IMR-90 (cell line): ENCODE measurements around the gene C10orf62. TPM values are rescaled to one million over a fixed set of nuclear protein-coding genes. Genes with fewer than 3 reads are reported as not detected.

Source experiments
- ATAC-seq: fragments of 200-7000 bp; cut with Tn5 transposase; 2 replicates; pipeline ENCODE4 v1.9.1; 2020; ENCODE audit warnings: low read depth, mild to moderate bottlenecking, moderate library complexity
- BruUV-seq: library from RNA; stranded (reverse); fragments of 400-500 nt; replicated peaks from 2 replicates; lab custom pipeline; 2021; lab: Mats Ljungman, UMichigan
- CTCF ChIA-PET: fragments of 300-600 bp; formaldehyde crosslinking; extraction: SDS; loops from one replicate; lab custom pipeline; 2021; ENCODE audit warnings: antibody characterized with exemption; lab: Yijun Ruan, JAX
- POLR2A ChIA-PET: fragments of 300-600 bp; sonication (Branson Sonifier 250); formaldehyde crosslinking; loops from one replicate; lab custom pipeline; 2022; ENCODE audit warnings: antibody characterized with exemption; ENCODE audit not compliant: unreplicated experiment; lab: Charles Lee
- DNase-seq: peaks from one replicate; pipeline ENCODE4 v3.0.0; 2013
- H2AFZ ChIP-seq: replicated peaks from 2 replicates; pipeline ENCODE3; 2013; ENCODE audit warnings: low read length, mild to moderate bottlenecking; ENCODE audit not compliant: poor library complexity
- H2AK5ac ChIP-seq: 2 replicates; pipeline ENCODE4 v1.6.1; 2013; ENCODE audit warnings: low read depth, low read length, inconsistent platforms
- H2AK9ac ChIP-seq: replicated peaks from 2 replicates; pipeline ENCODE3; 2013; ENCODE audit warnings: mild to moderate bottlenecking, low read depth, low read length, moderate library complexity; ENCODE audit not compliant: poor library complexity
- H2BK120ac ChIP-seq: 2 replicates; pipeline ENCODE4 v1.6.1; 2013; ENCODE audit warnings: low read depth, low read length, inconsistent platforms
- H2BK15ac ChIP-seq: 3 replicates; pipeline ENCODE4 v1.6.1; 2013; ENCODE audit warnings: low read depth, low read length, inconsistent platforms
- H2BK20ac ChIP-seq: 2 replicates; pipeline ENCODE4 v1.6.1; 2013; ENCODE audit warnings: low read depth, mild to moderate bottlenecking, inconsistent platforms, low read length, moderate library complexity
- H2BK5ac ChIP-seq: 2 replicates; pipeline ENCODE4 v1.6.1; 2013; ENCODE audit warnings: mild to moderate bottlenecking, low read depth, low read length, inconsistent platforms; ENCODE audit not compliant: poor library complexity, severe bottlenecking
- H3K14ac ChIP-seq: replicated peaks from 2 replicates; pipeline ENCODE4 v1.6.1; 2013; ENCODE audit warnings: low read depth, low read length, inconsistent platforms
- H3K18ac ChIP-seq: 2 replicates; pipeline ENCODE4 v1.6.1; 2013; ENCODE audit warnings: low read depth, low read length, control low read depth
- H3K23ac ChIP-seq: 2 replicates; pipeline ENCODE4 v1.6.1; 2013; ENCODE audit warnings: low read depth, low read length, inconsistent platforms
- H3K27ac ChIP-seq: 2 replicates; pipeline ENCODE4 v1.5.1; 2013; ENCODE audit warnings: mild to moderate bottlenecking, control low read depth, low read length; ENCODE audit not compliant: insufficient read depth
- H3K27me3 ChIP-seq: 2 replicates; pipeline ENCODE4 v1.6.1; 2013; ENCODE audit warnings: low read length; ENCODE audit not compliant: control insufficient read depth, insufficient read depth
- H3K36me3 ChIP-seq: 2 replicates; pipeline ENCODE4 v1.6.1; 2013; ENCODE audit warnings: low read length, mixed read lengths; ENCODE audit not compliant: control insufficient read depth, insufficient read depth
- H3K4ac ChIP-seq: 2 replicates; pipeline ENCODE4 v1.6.1; 2013; ENCODE audit warnings: low read depth, low read length, inconsistent platforms
- H3K4me1 ChIP-seq: 2 replicates; pipeline ENCODE4 v1.6.1; 2013; ENCODE audit warnings: low read length, mixed read lengths; ENCODE audit not compliant: control insufficient read depth, insufficient read depth
- H3K4me2 ChIP-seq: 2 replicates; pipeline ENCODE4 v1.6.1; 2013; ENCODE audit warnings: low read depth, mild to moderate bottlenecking, control low read depth, low read length, moderate library complexity
- H3K4me3 ChIP-seq: 2 replicates; pipeline ENCODE4 v1.5.1; 2013; ENCODE audit warnings: low read depth, mild to moderate bottlenecking, control low read depth, low read length, moderate library complexity; ENCODE audit not compliant: insufficient read depth
- H3K56ac ChIP-seq: 2 replicates; pipeline ENCODE4 v1.6.1; 2013; ENCODE audit warnings: low read length, inconsistent platforms; ENCODE audit not compliant: insufficient read depth; ENCODE audit errors: extremely low read depth
- H3K79me1 ChIP-seq, 2 experiments: 2 replicates each; pipeline ENCODE4 v1.6.1; 2013; ENCODE audit warnings: low read length in 2 of 2, inconsistent platforms in 1 of 2, low read depth in 1 of 2
- H3K9ac ChIP-seq: 2 replicates; pipeline ENCODE4 v1.6.1; 2013; ENCODE audit warnings: low read depth, low read length, control low read depth
- H3K9me1 ChIP-seq: 2 replicates; pipeline ENCODE4 v1.6.1; 2013; ENCODE audit warnings: low read length, inconsistent platforms; ENCODE audit not compliant: insufficient read depth
- H3K9me3 ChIP-seq: 2 replicates; pipeline ENCODE4 v1.6.1; 2013; ENCODE audit warnings: low read length; ENCODE audit not compliant: control insufficient read depth, insufficient read depth
- H4K20me1 ChIP-seq: 2 replicates; pipeline ENCODE4 v1.6.1; 2013; ENCODE audit warnings: low read length, inconsistent platforms; ENCODE audit not compliant: insufficient read depth
- H4K5ac ChIP-seq: 2 replicates; pipeline ENCODE4 v1.6.1; 2013; ENCODE audit warnings: mild to moderate bottlenecking, low read depth, low read length, control low read depth
- H4K8ac ChIP-seq, 2 experiments: 2 replicates each; pipeline ENCODE4 v1.6.1; 2013; ENCODE audit warnings: low read depth in 2 of 2, low read length in 2 of 2, control low read depth in 1 of 2, inconsistent platforms in 1 of 2
- H4K91ac ChIP-seq: 2 replicates; pipeline ENCODE4 v1.6.1; 2013; ENCODE audit warnings: low read depth, low read length, inconsistent platforms; ENCODE audit not compliant: insufficient read depth
- BHLHE40 ChIP-seq: fragments of 150-350 bp; IDR thresholded peaks from 2 replicates; pipeline ENCODE4 v1.6.1; 2016; ENCODE audit warnings: mild to moderate bottlenecking, low read depth, low read length
- CEBPB ChIP-seq: IDR thresholded peaks from 2 replicates; pipeline ENCODE4 v1.6.1; 2012; ENCODE audit warnings: low read depth, low read length, improper control_type of control experiment
- CHD1 ChIP-seq: IDR thresholded peaks from 2 replicates; pipeline ENCODE4 v1.6.1; 2012; ENCODE audit warnings: low read depth, low read length, improper control_type of control experiment
- FOS ChIP-seq: fragments of 150-350 bp; IDR thresholded peaks from 2 replicates; pipeline ENCODE4 v1.6.1; 2016; ENCODE audit warnings: low read depth, low read length
- MAFK ChIP-seq: IDR thresholded peaks from 2 replicates; pipeline ENCODE4 v1.6.1; 2012; ENCODE audit warnings: low read depth, low read length, improper control_type of control experiment
- MAZ ChIP-seq: IDR thresholded peaks from 2 replicates; pipeline ENCODE4 v1.6.1; 2012; ENCODE audit warnings: low read depth, mild to moderate bottlenecking, low read length, improper control_type of control experiment, moderate library complexity, borderline replicate concordance
- MXI1 ChIP-seq: IDR thresholded peaks from 2 replicates; pipeline ENCODE4 v1.6.1; 2012; ENCODE audit warnings: low read depth, mild to moderate bottlenecking, low read length, moderate library complexity, borderline replicate concordance
- NFE2L2 ChIP-seq: fragments of 150-350 bp; IDR thresholded peaks from 2 replicates; pipeline ENCODE4 v1.6.1; 2016; ENCODE audit warnings: low read depth, mild to moderate bottlenecking, low read length
- POLR2A ChIP-seq: IDR thresholded peaks from 2 replicates; pipeline ENCODE4 v1.6.1; 2012; ENCODE audit warnings: mild to moderate bottlenecking, low read depth, low read length
- RAD21 ChIP-seq: IDR thresholded peaks from 2 replicates; pipeline ENCODE4 v1.6.1; 2012; ENCODE audit warnings: low read length, improper control_type of control experiment
- RCOR1 ChIP-seq: IDR thresholded peaks from 2 replicates; pipeline ENCODE4 v1.6.1; 2012; ENCODE audit warnings: mild to moderate bottlenecking, low read length, improper control_type of control experiment; ENCODE audit not compliant: insufficient replicate concordance
- RFX5 ChIP-seq: IDR thresholded peaks from 2 replicates; pipeline ENCODE4 v1.8.0; 2012; ENCODE audit warnings: low read depth, mild to moderate bottlenecking, low read length, moderate library complexity
- SMC3 ChIP-seq: fragments of 150-350 bp; IDR thresholded peaks from 2 replicates; pipeline ENCODE4 v1.6.1; 2016; ENCODE audit warnings: low read depth, mild to moderate bottlenecking, antibody characterized with exemption, low read length, moderate library complexity
- WGBS, 2 experiments: methylation state at CpG; one replicate each; pipeline versions ENCODE4 v1.1.5 to v1.1.7; 2013; ENCODE audit warnings: missing lambda C conversion rate in 2 of 2; ENCODE audit not compliant: insufficient read length in 1 of 2; ENCODE audit errors: extremely low coverage in 2 of 2; 5-methylcytosine and 5-hydroxymethylcytosine counted together
- dilution Hi-C: fragments of 300-500 bp; cut with HindIII; formaldehyde crosslinking; loops from one replicate; pipeline ENCODE4 v1.14.3; 2018; ENCODE audit warnings: low sequenced_read_pairs; ENCODE audit not compliant: unreplicated experiment
- in situ Hi-C: fragments of 300-500 bp; cut with MboI; formaldehyde crosslinking; loops from 3 replicates; pipeline ENCODE4 v1.14.3; 2019; ENCODE audit warnings: low sequenced_read_pairs, inconsistent platforms, mixed read lengths
- intact Hi-C: fragments of 100-400 bp; cut with micrococcal nuclease; formaldehyde crosslinking; loops from 2 replicates; pipeline ENCODE4 v1.10.0; 2022
- polyA plus RNA-seq, 3 experiments: library from polyadenylated mRNA; depleted of rRNA; stranded (reverse); fragments of >200 nt; gene quantifications; 2 replicates each; pipeline ENCODE4 v1.2.3, GENCODE V29; 2012; ENCODE audit warnings: low replicate concordance in 1 of 3
- total RNA-seq: library from RNA; depleted of rRNA; stranded (reverse); fragments of >200 nt; gene quantifications from 2 replicates; pipeline ENCODE4 v1.2.3, GENCODE V29; 2012
- TF ChIP-seq, protein P1 (sequence below): fragments of 150-350 bp; IDR thresholded peaks from 2 replicates; pipeline ENCODE4 v1.6.1; 2016; ENCODE audit warnings: low read depth, mild to moderate bottlenecking, low read length, moderate library complexity, borderline replicate concordance
- TF ChIP-seq, protein P2 (sequence below): fragments of 150-350 bp; IDR thresholded peaks from 2 replicates; pipeline ENCODE4 v1.6.1; 2017; ENCODE audit warnings: mild to moderate bottlenecking, antibody characterized with exemption, low read length, low read depth
- TF ChIP-seq, protein P3 (sequence below): conservative IDR thresholded peaks from 2 replicates; pipeline ENCODE4 v1.5.1; 2012; ENCODE audit warnings: mild to moderate bottlenecking, low read depth, low read length, improper control_type of control experiment

Gene C10orf62
- total and polyA plus RNA-seq, 2 of the 4 experiments (the other 2 are of a cell fraction): not detected

DNA sequence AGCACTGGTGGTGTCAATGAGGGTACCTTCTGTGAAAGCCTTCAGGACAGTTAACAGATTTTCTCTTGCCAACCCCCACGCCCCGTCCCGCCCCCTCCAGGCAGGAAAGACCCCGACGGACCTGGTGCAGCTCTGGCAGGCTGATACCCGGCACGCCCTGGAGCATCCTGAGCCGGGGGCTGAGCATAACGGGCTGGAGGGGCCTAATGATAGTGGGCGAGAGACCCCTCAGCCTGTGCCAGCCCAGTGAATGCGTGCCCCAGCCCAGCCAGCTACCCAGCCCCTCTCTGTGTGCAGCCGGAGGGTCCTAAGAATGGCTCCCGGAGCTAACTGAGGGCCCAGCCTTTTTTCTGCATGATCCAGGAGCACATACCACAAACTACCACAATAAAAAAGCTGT lies 6.0 kb upstream of the C10orf62 start:
- TF ChIP-seq, protein P1, sequence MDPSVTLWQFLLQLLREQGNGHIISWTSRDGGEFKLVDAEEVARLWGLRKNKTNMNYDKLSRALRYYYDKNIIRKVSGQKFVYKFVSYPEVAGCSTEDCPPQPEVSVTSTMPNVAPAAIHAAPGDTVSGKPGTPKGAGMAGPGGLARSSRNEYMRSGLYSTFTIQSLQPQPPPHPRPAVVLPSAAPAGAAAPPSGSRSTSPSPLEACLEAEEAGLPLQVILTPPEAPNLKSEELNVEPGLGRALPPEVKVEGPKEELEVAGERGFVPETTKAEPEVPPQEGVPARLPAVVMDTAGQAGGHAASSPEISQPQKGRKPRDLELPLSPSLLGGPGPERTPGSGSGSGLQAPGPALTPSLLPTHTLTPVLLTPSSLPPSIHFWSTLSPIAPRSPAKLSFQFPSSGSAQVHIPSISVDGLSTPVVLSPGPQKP: no peak
- TF ChIP-seq CHD1 (no peak), RFX5 (no peak), MAZ (no peak), MAFK (no peak), RAD21 (no peak), CEBPB (no peak), MXI1 (no peak), NFE2L2 (no peak), SMC3 (no peak), RCOR1 (no peak), FOS (no peak), BHLHE40 (no peak), POLR2A (no peak)
- TF ChIP-seq, protein P2, sequence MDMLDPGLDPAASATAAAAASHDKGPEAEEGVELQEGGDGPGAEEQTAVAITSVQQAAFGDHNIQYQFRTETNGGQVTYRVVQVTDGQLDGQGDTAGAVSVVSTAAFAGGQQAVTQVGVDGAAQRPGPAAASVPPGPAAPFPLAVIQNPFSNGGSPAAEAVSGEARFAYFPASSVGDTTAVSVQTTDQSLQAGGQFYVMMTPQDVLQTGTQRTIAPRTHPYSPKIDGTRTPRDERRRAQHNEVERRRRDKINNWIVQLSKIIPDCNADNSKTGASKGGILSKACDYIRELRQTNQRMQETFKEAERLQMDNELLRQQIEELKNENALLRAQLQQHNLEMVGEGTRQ: no peak
- TF ChIP-seq, protein P3, sequence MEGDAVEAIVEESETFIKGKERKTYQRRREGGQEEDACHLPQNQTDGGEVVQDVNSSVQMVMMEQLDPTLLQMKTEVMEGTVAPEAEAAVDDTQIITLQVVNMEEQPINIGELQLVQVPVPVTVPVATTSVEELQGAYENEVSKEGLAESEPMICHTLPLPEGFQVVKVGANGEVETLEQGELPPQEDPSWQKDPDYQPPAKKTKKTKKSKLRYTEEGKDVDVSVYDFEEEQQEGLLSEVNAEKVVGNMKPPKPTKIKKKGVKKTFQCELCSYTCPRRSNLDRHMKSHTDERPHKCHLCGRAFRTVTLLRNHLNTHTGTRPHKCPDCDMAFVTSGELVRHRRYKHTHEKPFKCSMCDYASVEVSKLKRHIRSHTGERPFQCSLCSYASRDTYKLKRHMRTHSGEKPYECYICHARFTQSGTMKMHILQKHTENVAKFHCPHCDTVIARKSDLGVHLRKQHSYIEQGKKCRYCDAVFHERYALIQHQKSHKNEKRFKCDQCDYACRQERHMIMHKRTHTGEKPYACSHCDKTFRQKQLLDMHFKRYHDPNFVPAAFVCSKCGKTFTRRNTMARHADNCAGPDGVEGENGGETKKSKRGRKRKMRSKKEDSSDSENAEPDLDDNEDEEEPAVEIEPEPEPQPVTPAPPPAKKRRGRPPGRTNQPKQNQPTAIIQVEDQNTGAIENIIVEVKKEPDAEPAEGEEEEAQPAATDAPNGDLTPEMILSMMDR: no peak
- no peak overlapping the region for H3K9ac ChIP-seq
- DNase-seq (no peak), ATAC-seq (no peak)
- WGBS, 2 experiments: 90% methylated on average over 6 of the region's 13 CpGs; no CpG with 5 or more reads in 1 of the 2 experiments
- ChIA-PET CTCF (no interaction called here), POLR2A (no interaction called here)
- peaks cover 3% of the 10 kb centered on the region; the same call in 1 of the 2 replicates for H3K4me1 ChIP-seq
- no peak overlapping the region for H3K27ac ChIP-seq
- no peak overlapping the region for H2AK5ac ChIP-seq
- H2BK15ac ChIP-seq: no peak overlapping the region
- no peaks in the 10 kb centered on the region for H3K79me1 ChIP-seq
- in situ Hi-C loops (no loop called here), intact Hi-C loops (no loop called here), dilution Hi-C loops (no loop called here)
- H2BK120ac ChIP-seq: no peak overlapping the region
- H3K14ac ChIP-seq: no peak overlapping the region
- H3K9me3 ChIP-seq: no peaks in the 10 kb centered on the region
- H3K18ac ChIP-seq: no peak overlapping the region
- H2BK5ac ChIP-seq: no peak overlapping the region
- no TSS peak for BruUV-seq
- H4K20me1 ChIP-seq: no peaks in the 10 kb centered on the region
- H3K4ac ChIP-seq: no peak overlapping the region
- no peak overlapping the region for H3K23ac ChIP-seq
- no peak overlapping the region for H2AFZ ChIP-seq
- no peak overlapping the region for H4K5ac ChIP-seq
- H4K91ac ChIP-seq: no peak overlapping the region
- H4K8ac ChIP-seq: peak overlapping the region; percentile 36 to 47; a peak in 2 of 4 replicates
- H3K4me3 ChIP-seq: no peak overlapping the region
- no peak overlapping the region for H3K56ac ChIP-seq
- H2BK20ac ChIP-seq: no peak overlapping the region
- H3K27me3 ChIP-seq: no peaks in the 10 kb centered on the region
- H2AK9ac ChIP-seq: no peak overlapping the region
- H3K9me1 ChIP-seq: 0 out of 2 replicates have a peak, but pooled peaks cover 6% of the 10 kb centered on the region
- no peak overlapping the region for H3K4me2 ChIP-seq
- no peaks in the 10 kb centered on the region for H3K36me3 ChIP-seq
